Stimulated activated CD8-positive, alpha-beta memory T cell treated with anti-CD3 and anti-CD28 coated beads, Interleukin-12 subunit alpha, Interleukin-12 subunit beta, amount 100 ng/mL, for 1 hour (primary cell): ENCODE results near the gene LDHAL6B.
"Not testable (repeated sequence)": the region's sequence is repeated elsewhere in the genome, so short reads cannot be mapped to it uniquely, and the experiment has no call there.

Experiments
- DNase-seq: peaks from one replicate; pipeline ENCODE4 v3.0.0-alpha.2; 2020; ENCODE audit warnings: low read depth

LDHAL6B gene

DNA sequence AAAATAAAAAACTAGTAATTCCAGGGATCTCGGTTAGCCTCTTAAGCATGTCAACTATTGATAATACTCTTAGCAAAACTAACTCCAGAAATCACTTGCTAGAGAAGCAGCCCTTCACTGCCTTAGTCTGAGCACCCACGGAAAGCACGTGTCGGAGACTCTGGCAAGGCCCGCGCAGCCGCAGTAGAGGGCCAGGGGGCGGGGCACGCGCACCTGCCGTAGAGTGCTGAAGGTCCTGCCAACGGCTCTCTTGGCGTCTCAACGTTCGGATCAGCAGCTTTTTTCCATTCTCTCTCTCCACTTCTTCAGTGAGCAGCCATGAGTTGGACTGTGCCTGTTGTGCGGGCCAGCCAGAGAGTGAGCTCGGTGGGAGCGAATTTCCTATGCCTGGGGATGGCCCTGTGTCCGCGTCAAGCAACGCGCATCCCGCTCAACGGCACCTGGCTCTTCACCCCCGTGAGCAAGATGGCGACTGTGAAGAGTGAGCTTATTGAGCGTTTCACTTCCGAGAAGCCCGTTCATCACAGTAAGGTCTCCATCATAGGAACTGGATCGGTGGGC lies at the start of gene LDHAL6B:
TSS of gene LDHAL6B (plus strand) at position 221 of the 561 bp plus-strand sequence. CDS start at position 319, 98 bp downstream.
- DNase-seq, result no peak

DNA sequence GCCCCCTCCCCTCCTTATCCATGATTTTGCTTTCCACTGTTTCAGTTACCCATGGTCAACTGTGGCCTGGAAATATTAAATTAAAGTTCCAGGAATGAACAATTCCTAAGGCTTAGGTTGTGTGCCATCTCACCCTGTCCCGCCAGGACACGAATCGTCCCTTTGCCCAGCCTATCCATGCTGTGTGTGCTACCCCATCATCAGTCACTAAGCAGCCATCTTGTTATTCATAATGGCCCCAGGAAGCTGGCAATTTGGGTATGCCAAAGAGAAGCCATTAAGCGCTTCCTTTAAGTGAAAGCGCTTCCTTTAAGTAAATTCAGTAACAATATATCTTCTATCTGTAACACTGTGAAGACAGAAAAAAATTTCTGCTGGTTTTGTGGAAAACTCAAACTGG lies 49.2 kb upstream of the LDHAL6B start:
- DNase-seq, result no peak

DNA sequence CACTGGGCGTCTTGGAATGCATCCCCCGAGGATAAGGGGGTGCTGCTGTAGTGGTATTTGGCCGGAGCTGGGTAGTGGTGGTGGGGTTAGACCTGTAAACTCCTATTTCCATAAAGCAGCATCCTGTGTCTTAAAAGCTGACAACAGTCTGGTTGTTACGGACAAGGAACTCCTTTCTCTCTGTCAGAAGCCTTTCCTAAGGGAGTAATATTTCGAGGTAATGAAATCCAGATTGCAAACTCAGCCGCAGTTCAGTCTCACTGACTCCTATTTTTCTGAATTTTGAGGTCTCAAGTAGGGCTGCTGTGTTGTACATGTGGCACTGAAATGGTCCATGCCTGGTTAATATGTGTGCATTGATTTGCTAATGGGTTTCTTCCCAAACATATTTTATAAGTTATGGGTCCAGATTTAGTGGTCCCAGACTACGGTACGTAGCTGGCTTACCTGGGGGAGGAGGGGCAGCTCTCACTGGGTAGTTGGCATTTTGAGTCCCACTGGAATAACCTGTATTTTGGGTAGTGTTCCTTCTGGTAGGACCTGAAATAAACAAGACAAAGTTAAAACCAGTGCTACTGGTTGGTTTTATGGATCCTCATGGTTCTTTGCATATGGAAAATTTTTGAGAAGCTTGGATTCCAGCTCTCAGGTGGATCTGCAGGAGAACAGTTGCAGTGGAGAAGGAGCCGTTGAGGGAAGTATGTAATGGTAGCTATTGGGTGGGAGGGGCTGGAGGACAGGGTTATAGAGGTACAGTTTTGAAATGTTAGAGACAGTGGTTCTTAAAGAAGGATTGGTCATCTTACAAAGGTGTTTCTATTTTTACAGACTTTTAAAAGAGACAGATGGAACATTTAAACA lies 48.6 kb upstream of the LDHAL6B start:
- no peak for DNase-seq

DNA sequence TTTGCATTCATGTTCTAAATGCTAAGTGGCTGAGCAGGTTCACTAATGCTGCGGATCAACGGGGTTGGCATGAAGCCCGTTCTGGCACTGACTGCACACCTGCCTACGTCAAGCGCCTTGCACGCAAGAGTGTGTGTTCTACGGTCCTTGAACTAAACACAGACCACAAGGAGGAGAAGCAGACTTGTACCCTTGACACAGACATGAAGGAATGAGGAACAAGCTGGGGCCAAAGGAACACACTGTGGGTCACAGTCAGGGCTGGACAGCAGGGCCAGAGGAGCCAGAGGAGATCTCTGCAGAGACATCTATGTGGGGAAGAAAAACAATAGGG lies 48.0 kb upstream of the LDHAL6B start:
- DNase-seq, result no peak

DNA sequence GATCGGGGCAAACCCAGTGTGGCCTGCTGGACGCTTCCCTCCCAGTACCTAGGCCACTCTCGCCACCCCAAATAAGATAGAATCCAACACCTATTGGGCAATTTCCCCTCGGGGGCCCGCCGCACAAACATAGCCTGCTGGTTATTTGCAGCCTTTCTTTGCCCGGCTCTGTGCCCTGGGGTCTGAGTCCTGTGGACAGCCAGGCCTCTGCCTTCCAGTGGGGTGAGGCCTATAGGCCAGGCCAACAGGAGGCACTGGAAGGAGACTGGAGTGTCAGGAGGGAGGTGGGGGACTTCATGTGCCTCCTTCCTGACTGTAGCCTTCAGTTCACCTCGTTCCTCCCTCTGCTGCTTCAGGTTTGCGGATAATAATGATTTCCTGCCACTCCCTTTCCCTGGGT lies 47.4 kb upstream of the LDHAL6B start:
- no peak for DNase-seq

DNA sequence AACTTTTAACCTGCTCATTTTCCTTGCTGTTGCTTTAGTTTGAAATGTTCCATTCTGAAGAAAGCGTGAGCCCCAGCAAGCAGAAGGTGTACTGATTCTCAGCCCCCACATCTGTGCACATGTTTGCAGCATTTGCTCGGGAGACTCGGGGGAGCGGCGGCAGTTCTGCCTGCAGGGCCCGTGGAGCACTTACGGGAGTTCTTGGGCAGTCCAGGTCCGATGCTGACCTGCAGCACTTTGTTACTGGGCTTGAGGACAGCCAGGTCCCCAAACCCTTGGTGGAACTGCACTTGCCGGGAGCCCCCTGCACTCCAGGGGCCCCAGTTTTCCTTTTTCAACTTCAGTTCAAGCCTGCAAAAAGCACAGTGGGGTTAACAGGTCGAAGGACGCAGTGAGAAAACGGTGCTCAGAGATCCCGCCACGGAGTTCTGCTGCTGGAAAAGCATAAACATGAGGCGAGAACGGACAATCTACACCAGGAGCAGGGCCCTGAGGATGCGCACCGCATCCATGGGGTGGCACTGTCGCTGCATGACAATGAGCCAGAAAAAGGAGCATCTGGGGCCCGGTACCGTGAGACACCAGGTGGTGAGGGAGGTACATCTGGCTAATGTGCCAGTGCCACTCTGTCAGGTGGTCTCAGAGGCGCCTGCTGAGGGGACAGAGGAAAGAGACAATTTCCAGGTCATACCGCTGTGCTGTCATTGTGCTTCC lies 45.6 kb upstream of the LDHAL6B start:
- no peak for DNase-seq

DNA sequence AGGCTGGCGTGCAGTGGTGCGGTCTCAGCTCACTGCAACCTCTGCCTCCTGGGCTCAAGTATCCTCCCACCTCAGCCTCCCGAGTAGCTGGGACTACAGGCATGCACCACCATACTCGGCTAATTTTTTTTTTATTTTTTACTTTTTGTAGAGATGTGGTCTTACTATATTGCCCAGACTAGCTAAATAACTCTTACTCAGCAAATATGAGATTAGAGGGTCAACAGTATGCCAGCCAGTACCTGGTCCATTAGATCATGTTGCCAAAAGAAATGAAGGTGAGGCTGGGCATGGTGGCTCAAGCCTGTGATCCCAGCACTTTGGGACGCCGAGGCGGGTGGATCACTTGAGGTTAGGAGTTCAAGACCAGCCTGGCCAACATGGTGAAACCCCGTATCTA lies 44.6 kb upstream of the LDHAL6B start:
- not testable (repeated sequence) for DNase-seq

DNA sequence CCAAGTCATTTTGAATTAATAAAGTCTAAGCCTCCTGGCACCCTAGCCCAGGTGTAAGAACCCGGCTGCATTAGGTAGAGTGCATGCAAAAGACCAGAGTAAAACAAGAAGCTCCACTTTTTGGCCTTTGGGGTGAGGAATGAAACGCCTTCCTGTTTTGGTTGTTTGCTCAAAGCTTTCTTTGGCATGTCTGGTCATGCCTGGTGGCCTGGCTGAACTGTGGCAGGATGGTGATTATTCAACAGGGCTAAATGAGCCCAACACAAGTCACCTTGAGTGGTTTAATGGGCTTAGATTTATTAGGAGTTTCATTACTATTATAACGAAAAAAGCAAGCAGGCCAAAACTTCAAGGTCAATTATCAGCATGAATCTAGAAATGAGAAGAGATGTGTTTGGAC lies 40.9 kb upstream of the LDHAL6B start:
- no peak for DNase-seq

DNA sequence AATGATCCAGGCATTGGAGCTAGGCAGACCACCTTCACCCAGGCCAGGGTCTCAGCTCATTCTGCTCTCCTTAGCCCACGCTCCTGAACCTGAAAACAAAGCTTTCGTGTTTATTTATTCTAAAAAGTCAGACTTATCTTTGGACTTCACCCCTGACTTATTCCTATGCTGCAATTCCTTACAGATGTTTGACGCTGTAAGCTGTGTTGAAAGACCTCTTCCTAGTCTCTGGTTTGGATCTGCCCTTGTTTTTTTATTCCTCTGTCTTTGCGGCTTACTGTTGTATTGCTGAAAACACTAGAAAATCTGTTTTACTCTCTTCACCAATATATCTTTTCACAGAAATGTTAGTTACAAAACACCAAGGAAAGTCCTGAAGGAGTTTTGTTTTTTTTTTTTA lies 40.5 kb upstream of the LDHAL6B start:
- no peak for DNase-seq

DNA sequence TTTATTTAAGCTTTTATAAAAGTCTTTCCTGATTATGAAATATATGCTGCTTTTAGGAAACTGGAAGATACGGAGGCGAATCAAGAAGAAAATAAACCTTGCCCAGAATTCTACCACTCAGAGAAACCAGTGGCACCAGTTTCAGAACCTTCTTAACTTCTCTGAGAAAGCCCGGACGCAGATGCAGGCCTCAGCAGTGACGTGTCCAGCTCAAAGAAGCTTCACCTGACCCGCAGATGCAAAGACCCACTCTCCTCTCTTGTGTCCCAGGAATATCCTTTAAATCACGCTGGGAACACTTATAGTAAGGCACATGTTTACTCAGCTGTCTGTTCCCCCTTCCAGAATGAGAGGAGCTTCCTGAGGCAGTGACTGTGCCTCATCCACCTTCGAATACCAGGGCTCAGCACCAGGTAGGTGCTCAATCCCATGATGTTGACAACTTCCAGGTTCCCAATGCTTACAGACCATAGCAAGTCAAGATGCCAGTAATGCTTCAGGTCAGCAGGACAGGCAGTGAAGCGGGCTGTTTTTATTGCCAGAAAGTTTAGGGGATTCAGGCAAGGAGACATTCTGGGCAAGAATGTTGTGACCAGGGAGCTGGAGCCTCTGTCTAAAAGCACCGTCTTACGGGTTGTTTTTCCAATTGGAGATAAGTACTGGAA lies 39.9 kb upstream of the LDHAL6B start:
- no peak for DNase-seq

DNA sequence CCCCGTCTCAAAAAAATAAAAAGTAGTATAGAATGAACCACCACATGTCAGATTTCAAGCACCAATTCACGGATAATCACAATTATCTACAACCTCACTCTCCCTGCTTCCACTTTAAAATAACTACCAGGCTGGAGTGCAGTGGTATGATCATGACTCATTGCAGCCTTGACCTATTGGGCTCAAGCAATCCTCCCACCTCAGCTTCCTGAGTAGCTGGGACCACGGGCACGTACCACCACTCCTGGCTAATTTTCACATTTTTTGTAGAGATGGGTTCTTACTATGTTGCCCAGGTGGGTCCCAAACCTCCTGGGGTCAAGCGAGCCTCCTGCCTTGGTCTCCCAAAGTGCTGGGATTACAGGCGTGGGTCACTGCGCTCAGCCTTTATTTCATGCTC lies 38.1 kb upstream of the LDHAL6B start:
- no peak for DNase-seq

DNA sequence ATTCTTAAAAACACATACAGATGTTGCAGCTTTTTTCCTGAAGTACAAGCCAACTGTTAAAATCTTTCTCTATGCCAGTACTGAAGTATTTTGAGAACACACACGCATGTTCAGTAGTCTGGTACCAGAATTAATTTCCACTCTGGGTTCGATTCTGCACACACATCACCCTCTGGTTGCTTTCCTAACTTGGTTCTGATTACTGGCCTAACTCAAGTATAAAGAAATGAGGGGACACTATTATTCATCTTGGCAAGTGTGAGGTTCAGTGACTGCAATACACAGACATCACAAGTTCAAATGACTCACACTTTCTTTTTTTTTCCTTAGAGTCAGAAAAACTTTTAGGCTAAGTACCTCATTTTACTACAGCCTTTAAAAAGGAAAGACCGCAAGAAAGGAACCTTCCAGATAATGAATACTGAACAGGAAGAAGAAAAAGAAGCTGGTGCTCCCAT lies 37.4 kb upstream of the LDHAL6B start:
- DNase-seq, result no peak

DNA sequence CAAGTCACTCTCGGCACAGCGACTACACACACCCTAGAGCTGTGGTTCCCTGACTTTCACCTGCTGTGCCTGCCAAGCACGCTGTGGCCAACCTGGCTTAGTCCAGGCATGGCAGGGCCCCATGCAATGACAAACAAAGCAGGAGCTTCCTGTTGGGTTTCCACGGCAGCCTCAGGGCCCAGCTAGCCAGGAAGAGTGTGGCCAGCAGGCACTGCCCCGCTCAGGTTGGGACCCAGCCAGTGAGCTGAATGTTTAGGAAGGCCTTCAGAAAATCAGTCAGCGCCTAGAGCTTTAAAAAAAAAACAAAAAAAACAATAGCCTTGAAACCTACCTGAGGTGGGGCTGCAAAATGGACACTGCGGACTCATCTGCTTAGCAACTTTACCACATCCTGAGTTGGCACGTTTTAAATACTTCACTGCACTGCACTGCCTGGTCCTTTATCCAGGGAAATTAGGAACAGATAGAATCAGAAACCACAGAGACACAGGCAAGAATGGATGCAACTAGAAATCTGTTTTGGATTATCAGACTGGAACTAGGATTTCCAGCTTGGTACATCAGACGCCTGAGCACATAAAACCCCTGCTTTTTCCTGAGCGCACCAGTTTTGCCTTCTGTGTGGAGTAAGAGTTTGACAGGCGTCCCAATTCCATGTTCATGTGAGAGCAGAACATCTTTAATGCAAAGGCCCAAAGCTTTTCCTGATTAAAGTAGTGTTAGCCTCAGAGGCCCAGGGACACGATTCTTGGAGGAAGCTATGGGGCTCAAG lies 36.2 kb upstream of the LDHAL6B start:
- no peak for DNase-seq

DNA sequence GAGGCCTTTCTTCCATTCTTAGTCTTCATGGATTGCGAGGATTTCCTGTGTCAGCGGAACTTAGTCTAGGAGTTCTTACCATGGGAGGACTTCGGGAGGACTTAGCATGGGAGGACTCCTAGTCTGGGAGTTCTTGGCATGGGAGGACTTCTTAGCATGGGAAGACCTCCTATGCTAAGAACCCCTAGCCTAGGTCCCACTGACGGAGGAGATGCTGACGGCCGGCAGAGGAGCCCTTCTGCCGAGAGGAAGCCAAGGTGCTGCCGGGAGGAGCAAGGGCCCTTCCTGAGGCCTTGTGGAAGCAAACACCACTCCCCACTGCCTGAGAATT lies 35.6 kb upstream of the LDHAL6B start:
- DNase-seq, result no peak

DNA sequence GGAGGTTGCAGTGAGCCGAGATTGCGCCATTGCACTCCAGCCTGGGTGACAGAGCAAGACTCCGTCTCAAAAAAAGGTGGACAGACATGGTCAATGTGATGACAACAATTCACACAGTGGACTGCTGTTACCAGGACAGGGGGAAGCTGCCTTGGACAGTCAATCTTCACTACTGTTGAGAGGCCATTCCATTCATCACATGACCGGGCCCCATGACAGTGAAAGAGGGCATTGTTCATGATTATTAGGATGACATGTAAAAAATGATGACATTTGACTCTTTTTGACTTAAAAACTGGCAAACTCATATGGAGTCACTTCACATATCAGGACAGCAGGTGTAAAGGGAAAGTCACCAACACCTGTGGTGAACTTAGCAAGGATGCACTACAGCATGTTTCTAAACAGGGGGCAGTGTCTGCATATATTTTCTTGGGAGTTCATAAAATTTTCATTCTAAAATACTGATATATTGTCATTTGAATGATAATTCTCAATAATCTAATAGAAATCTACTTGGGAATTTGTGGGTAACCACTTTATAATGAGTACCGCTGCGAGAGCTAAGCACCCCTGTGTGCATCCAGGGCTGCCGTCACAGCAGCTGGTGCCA lies 34.2 kb upstream of the LDHAL6B start:
- DNase-seq, result no peak

DNA sequence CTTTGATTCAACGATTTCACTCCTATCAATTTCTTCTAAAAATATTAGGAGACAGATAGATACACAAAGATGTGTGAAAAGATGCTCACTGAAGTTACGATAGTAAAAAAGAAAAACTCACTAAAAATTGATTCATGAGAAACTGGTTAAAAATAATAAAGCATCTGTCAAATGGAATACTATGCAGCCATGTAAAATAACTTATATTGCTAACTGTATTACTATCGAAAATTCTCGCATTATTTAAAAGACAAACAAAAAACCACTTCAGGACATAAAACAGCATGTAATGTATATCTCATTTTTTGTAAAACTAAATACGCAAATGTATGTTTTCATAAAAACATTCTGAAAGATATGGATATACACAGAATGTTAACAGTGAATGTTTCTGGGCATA lies 33.4 kb upstream of the LDHAL6B start:
- DNase-seq, result no peak

DNA sequence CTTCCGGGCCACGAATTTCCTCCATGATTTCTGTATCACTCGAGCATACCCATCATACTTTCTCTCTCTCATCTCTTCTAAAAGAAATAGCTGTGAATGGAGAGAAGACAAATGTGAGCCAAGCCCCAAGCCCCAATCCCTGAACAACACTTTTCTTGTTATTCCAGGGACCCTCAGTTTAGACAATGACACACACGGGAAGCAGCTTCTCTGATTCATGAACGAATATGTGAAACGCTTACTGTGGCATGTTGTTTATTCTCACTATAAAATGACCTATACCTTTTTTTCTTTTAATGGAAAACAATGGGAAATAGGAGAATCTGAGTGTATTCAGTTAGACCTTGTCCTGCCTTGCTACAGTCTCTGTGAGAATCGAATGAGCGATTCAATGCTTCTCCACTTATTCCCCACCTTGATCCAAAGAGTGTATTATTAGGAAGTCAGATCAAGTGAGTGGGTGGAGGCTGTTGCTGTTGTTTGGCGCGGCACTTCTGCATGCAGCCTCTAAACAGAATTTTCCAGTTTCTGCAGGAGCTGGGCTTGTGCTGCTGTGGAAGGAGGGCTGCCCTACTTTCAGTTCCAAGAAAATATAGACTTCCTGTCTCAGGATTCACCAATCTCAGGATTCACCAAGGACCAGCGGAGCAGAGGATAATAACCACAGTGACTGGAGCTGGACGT lies 32.4 kb upstream of the LDHAL6B start:
- no peak for DNase-seq

DNA sequence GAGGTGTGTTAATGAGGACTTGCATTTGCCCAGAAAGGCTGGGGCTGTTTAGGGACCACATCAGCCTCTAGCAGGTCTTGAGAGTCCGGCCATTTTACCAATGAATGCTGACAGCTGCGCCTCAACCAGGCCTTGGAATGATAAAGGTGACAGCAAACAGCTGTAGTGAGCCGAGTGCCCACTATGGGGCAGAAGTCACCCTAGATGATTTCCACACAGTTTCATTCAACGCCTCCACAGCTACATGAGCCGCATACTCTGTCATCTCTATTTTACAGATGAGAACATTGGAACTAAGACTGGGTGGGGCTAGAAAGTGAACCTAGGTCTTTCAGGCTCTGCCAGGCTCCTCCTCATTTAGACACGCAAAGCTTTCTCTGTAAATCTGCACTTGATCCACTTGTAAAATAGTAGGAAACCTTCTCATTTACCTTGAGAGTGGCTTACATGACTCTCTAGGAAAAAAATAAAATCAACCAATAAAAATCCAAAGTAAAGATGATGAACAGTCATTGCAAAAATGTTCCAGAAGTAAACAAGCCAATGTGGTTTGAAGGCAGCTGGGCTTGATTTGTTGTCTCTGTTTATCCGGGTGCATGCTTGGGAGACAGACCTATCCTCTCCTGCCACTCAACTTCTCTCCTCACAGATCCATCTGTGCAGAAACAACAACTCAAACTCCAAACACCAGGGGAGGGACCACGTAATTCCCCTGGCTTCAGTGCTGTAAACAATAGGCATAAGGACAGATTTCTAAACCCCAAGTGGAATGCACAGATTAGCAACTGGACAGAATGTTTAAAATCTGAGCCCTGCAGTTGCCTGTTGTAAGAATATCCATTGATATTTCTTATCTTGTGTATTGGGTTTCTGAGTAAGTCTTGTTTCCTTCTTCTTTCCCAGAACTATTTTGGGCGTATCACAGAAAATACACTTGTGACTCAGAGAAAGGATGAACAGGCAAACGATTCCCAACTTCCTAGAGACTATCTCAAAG lies 31.5 kb upstream of the LDHAL6B start:
- DNase-seq, result no peak

DNA sequence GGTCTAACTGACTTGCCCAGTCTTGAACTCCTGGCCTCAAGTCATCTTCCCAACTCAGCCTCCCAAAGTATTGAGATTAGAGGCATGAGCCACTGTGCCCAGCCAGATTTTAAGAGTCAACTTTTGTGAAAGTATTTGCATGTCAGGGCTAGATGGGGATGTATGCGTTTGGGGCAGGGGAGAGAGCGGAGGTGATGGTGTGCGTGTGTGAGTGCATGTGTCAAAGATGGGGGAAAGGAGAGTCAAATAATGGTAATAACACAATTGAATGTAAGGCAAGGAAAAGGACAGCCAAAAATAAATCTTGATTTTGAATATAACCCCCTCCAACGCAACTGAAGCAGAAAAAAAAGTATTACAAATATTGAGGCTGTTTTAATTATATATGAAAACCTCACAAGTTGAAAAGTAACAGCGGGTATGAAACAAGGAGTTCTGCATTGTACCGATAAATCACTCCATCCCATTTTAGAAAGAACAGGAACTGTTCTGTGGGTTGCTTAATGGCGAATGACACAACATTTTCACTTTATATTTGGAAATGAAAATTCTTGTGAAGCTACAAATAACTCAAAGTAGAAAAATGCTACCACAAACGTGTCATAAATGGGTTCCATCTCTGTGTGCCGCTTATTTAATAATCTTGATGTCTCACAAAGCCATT lies 29.9 kb upstream of the LDHAL6B start:
- no peak for DNase-seq
